EL (cell line): ENCODE results near the gene FNDC7.
"Not testable (repeated sequence)": the region's sequence is repeated elsewhere in the genome, so short reads cannot be mapped to it uniquely, and the experiment has no call there.

ENCODE experiments used
- DNase-seq: peaks from one replicate; pipeline ENCODE4 v3.0.0-alpha.2; 2016

FNDC7 gene

DNA sequence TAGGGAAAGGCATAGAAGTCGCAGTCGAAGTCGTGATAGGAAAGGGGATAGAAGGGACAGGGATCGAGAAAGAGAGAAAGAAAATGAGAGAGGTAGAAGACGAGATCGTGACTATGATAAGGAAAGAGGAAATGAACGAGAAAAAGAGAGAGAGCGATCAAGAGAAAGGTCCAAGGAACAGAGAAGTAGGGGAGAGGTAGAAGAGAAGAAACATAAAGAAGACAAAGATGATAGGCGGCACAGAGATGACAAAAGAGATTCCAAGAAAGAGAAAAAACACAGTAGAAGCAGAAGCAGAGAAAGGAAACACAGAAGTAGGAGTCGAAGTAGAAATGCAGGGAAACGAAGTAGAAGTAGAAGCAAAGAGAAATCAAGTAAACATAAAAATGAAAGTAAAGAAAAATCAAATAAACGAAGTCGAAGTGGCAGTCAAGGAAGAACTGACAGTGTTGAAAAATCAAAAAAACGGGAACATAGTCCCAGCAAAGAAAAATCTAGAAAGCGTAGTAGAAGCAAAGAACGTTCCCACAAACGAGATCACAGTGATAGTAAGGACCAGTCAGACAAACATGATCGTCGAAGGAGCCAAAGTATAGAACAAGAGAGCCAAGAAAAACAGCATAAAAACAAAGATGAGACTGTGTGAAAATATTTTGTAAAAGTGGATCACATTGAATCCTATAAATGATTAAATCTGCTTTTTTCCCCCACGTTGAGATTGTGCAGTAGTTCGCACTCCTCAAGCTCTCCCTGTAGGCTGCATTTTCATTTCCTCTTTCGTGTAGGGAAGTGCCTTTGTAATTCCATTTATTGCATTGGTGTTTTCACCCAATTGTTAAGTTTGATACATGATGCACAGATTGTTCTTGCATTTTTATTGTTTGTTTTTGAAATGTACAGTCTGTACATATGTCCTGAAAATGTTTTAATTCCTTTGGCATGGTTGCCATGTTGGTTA is 13.1 kb upstream of the FNDC7 start:
- no peak for DNase-seq

GRCh38 chr1:108701176-108701849 is 11.4 kb upstream of the FNDC7 start:
- DNase-seq, result no peak

DNA sequence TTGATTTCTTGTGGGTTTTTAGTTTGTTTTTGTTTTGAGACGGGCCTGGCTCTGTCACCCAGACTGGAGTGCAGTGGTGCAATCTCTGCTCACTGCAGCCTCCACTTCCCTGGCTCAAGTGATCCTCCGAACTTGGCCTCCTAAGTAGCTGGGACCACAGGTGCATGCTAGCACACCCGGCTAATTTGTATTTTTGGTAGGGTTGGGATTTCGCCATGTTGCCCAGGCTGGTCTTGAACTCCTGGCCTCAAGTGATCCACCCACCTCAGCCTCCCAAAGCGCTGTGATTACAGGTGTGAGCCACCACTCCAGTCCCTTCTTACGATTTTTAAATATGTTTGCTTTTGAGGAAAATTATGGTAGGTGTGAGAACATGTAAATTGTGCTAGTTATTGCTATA is 10.6 kb upstream of the FNDC7 start:
- DNase-seq, result not testable (repeated sequence)

DNA sequence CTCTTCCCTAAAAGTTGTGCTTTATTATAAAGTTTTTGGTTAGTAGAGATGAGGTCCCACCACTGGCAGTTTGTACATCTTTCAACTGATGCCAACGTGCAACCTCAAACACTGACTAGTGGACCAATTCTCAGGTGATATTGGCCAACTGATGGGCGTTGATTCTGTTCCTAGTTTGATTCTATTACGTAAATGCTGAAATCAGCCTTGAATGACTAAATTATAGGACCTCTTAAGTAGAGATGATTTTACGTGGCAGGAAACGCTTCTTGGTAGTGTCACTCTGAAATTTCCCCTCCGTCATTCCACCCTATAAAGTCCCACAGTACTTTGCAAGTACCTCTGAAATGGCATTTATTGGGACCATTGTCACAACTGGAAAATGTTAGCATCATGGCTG is 8.8 kb upstream of the FNDC7 start:
- DNase-seq, result peak; percentile 41

DNA sequence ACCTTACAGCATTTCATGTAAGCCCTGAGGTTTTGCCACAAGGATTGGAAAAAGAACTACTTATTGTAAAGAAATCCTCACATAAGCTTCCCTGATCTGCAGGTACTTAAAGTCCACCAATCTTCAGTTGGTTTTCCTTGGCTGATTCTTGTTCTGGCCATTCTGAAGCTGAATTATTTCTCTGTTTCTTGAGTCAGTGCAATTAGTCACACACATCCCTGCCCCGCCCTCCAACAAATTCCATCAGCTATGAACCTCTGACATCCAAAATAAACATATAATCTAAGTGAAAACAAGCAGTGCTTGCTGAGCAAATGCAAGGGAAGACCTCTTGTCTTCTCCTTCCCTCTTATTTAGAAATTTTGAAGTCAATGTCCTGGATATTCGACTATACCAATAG is 8.2 kb upstream of the FNDC7 start:
- DNase-seq, result peak; percentile 81

- no peak for DNase-seq
Observed at GRCh38 chr1:108706643-108707042, 6.1 kb upstream of the FNDC7 start.

- no peak for DNase-seq
Observed at GRCh38 chr1:108708691-108709660, 3.7 kb upstream of the FNDC7 start.

DNA sequence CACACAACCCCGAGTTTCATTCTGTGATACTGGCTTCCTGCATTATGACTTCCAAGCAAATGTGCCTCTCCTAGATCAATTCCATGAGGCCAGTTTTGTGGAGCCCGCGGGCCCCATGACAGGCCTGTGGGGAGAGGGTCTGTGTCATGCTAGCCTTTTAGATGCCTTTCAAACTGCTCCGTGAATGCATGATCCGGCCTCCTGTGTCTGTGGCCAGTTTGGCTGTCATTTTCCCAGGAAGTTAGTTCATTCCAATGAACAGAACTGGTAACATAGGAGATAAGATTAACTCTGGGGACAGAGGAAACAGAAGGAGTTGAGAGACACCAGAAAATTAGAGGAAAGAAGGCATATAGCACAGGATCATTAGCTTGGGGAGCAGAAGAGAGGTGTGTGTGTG is 3.2 kb downstream of the FNDC7 start:
- no peak for DNase-seq

DNA sequence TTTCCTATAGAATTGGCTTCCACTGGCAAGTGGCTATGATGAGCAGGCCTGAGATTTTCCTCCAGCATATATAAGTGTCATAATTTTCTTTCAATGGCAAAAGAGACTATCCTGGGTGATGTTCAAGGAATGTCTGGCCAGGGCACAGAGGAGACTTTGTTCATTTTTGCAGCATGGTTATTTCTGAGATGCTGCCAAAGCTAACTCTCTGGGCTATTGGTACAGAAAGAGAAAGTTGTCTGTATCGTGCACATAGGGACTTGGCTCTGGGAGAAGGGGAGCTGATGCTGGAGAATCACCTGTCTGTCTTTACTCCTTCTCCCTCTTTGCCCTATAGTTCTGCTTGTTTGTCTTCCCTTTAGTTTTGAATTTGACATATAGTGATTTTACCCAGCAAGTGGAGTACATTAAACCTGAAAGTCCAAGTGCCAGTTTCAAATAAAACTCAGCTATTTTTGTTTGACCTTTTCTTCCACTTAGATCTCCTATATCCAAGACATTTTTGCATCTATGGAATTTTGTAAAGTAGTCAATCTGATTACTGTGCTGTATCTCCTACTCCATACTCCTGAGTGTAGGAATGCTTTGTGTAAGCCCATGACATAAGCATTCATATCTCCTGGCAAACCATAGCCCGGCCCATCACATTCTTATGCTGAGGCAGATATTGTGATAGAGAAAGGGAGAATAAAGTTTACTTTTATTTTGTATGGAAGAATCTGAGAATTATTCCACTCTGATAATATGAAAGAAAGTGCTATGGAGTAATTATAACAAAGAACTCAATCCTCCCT is 3.9 kb downstream of the FNDC7 start:
- no peak for DNase-seq

- DNase-seq, result no peak
Observed at GRCh38 chr1:108717774-108718316, 5.1 kb downstream of the FNDC7 start.

DNA sequence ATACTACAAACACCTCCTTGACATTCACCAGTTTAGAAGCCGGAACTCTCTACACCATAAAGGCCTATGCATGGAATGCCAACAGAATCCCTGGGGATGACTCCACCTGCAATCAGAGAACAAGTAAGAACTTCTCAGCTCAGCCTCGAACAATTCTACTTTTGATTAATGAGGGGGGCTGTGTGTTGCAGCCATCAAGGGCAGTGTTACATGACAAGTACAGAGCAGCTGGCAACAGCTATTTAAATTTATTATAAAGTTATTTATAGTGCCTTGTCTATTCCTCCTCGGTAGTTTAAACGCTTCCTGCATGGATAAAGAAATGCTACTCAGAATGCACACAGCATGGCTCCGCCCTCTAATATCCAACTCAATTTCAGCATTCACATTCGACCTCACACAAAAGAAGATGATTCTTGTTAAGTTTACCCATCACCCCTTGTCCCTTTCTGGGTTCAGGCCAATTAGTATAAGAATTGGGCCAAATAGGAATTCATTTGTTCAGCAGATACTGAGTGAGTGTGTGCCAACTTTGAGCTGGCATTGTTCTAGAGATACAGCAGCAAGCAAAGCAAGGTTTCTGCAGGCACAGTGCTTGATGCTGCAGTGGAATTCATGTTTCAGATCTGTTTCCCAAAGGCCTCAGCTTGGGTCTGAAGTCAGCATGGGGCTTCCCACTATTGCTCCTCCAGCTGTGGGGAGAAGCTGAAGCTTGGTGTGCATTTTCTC is 6.4 kb downstream of the FNDC7 start:
- no peak for DNase-seq

- peak; percentile 89 for DNase-seq
Observed at GRCh38 chr1:108719656-108720435, 7.1 kb downstream of the FNDC7 start.

DNA sequence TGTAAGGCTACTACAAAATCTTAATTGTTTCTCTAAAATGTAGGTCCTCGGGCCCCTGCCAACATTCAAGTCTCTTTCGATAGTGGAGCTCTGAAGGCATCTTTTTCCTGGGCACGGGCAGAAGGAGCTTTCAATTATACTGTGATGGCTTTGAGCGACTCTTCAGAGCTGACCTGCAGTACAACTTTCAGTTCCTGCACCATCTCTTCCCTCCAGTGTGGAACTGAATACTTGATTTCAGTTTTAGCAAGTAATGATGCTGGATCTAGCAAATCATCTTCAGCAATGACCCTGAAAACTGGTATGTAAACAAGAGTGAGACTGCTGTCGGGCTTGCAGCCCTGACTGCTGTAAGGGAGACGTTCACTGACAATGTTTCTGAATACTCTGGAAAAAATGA is 9.6 kb downstream of the FNDC7 start:
- DNase-seq, result no peak

DNA sequence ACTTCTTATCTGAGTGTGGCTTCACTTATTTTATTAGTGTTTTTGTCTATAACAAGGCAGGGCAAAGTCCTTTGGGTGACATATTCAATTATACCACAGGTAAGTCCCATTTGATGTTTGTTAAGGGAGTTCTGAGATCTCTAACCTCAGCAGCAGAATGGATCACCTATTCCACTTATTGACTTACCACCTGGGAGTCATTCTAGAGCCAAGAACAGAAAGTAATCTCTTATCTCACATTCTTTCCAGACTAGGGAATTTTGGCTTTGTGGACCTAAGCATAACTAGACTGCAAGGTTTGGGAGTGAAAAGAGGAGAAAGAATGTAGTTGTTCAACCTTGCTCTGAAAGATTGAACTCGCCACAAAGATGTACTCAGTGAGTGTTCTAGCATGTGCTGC is 13.2 kb downstream of the FNDC7 start:
- no peak for DNase-seq

GRCh38 chr1:108728327-108728923 is 15.7 kb downstream of the FNDC7 start:
- no peak for DNase-seq

DNA sequence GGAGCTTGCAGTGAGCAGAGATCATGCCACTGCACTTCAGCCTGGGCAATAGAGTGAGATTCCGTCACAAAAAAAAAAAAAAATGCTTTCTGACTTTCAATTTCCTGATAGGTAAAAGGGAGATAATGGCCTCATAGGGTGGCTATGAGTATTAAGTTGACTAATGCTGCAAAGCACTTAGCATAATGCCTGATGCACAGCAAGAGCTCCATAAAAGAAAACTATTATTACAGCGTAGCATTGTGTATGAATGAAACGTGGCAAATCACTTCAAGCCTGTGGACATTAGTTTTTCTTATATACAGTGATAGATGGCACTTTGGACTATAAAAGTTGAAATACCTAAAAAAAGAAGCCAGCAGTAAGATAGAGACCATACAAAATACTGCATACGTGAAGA is 16.8 kb downstream of the FNDC7 start:
- no peak for DNase-seq

DNA sequence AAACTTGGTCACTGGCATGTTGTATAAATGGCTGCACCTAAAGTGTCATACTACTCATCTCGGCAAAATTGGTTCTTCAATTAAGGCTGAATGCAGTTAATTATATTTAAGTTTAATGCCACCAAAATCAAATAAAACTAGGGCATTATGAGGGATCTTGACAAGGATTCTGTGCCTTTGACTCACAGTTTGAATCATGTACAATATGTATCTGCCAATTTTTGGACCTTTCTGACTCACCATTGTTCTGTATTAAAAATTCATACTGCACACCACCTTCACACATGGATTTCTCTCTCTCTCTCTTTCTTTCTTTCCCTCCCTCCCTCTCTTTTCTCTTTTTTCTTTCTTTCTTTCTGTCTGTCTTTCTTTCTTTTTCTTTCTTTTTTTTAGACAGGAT is 19.7 kb downstream of the FNDC7 start:
- no peak for DNase-seq

- DNase-seq, result no peak
Observed at GRCh38 chr1:108734171-108734865, 21.6 kb downstream of the FNDC7 start.

DNA sequence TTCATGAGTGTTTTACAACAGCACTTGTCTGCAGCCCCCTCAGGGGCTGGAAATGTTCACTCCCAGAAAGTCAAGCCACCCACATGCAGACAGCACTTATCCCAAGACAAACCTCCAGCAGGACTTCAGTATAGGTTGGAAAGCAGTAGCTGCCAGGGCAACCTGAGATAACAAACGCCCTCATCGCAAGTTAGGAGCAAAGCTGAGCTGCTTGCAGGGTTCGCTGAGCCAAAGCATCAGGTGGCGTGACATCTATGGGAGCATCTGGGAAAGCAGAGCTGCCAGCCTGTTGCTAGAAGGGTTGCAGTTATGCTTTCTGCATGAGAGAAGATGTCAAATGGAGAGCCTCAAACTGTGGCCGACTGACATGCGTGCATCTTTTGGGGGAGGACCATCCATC is 29.5 kb downstream of the FNDC7 start:
- no peak for DNase-seq
